Stomach (tissue), 4 donors: Measurements from ENCODE around the gene NOM1.

Source experiments
- CTCF ChIP-seq, 7 experiments: fragments of 450-650 bp in 4 of 7; fragments of 200-600 bp in 3 of 7; sonication (generic) in 3 of 7; IDR thresholded peaks; one replicate each; pipeline ENCODE4 v1.5.1; 2016 to 2019; ENCODE audit warnings: antibody characterized with exemption in 7 of 7, control low read depth in 2 of 7, mild to moderate bottlenecking in 1 of 7
- EP300 ChIP-seq: sonication (generic); formaldehyde crosslinking; IDR thresholded peaks from one replicate; pipeline ENCODE4 v1.6.1; 2017; ENCODE audit warnings: antibody characterized with exemption
- POLR2A ChIP-seq, 4 donors: fragments of 450-650 bp; IDR thresholded peaks; one replicate each; pipeline ENCODE4 v1.6.1; 2016; ENCODE audit warnings: antibody characterized with exemption in 4 of 4, control low read depth in 2 of 4, mild to moderate bottlenecking in 1 of 4, moderate library complexity in 1 of 4
- POLR2AphosphoS5 ChIP-seq, 3 donors: sonication (generic); formaldehyde crosslinking; IDR thresholded peaks; one replicate each; pipeline ENCODE4 v1.6.1; 2016; ENCODE audit warnings: antibody characterized with exemption in 3 of 3

GRCh38 chr7:157002819-157003421 is 53.4 kb downstream of the NOM1 start:
- no peak for TF ChIP-seq CTCF (IDR thresholded peaks at IDR 0.05)
- no peak for TF ChIP-seq EP300
- no peak for TF ChIP-seq POLR2A (IDR thresholded peaks at IDR 0.05)
- TF ChIP-seq POLR2AphosphoS5 (IDR thresholded peaks at IDR 0.05) = no peak
